GM19397 (cell line): ENCODE results near the gene GSTK1.

Experiments
- ATAC-seq: cut with Tn5 transposase; IDR thresholded peaks from one replicate; pipeline ENCODE4 v1.9.1; 2021; ENCODE audit warnings: mild to moderate bottlenecking, moderate library complexity; ENCODE audit not compliant: unreplicated experiment

GSTK1 gene

DNA sequence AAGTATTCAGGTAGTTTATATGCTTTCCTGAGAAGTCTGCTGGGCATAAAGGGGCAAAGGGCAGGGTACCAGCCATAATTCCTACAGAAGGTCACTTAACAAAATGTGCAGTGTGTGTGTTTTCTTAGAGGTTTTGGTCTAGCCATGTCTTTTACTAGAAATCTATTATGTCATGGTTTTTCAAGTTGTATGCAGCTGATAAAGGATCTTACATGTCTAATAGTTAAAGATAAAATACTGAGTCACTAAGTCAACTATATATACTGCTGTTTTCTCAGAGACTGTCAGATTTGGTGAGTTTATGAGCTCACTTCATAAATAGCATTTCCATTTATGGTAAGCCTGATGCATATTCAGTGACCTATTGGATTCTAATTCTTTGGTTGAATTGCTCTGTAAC, 32.6 kb downstream of the GSTK1 start:
- no peak for ATAC-seq

DNA sequence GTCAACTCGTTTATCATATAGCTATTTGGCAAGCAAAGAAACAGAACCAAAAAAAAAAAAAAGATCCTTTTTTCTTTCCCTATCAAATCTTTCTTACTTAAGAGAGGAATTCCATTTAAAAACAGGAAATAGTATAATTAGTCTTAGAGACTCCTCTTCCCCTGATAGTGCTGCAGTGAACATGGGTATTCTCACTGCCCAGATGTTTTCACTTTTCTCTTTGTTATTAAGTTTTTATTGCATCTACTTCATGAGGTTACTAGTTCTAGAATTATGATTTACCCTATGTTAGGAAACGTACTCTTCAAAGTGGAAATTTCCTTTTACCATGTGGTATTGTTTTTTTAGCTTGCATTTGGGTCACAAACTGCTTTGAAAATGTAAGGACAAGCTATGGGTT, 33.4 kb downstream of the GSTK1 start:
- no peak for ATAC-seq

DNA sequence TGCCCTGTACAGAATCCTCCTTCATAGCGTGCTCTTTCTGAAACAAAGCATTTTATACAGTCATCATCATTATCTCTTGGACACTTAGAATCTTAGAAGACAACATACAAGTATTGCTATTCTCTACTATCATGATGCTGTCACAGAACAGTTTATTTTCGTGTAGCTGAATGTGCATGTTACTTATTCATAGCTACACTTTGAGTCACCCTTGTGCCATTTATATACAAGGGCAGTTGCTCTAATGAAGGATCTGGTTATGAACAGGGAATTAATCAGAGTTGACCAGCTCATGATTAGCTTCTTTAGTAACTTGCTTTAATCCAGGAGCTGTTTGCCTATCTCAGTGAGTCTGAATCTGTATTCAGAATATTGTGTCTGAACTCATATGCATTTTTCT, 36.1 kb downstream of the GSTK1 start:
- ATAC-seq: no peak

DNA sequence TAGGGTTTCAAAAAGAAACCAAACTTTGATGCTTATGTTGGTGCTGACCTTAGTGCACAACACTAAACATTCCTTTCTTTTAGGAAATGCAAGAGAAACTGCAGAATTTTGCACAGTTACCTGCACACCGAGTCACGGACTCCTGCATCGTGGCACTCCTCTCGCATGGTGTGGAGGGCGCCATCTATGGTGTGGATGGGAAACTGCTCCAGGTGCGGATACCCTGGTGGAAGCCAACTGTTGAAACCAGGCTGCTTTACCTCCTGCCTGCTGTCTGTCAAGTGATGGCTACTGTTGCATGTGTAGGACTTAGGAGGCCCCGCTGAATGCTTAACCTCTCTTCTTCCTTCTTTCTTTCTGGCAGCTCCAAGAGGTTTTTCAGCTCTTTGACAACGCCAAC, 36.6 kb downstream of the GSTK1 start:
- no peak for ATAC-seq

DNA sequence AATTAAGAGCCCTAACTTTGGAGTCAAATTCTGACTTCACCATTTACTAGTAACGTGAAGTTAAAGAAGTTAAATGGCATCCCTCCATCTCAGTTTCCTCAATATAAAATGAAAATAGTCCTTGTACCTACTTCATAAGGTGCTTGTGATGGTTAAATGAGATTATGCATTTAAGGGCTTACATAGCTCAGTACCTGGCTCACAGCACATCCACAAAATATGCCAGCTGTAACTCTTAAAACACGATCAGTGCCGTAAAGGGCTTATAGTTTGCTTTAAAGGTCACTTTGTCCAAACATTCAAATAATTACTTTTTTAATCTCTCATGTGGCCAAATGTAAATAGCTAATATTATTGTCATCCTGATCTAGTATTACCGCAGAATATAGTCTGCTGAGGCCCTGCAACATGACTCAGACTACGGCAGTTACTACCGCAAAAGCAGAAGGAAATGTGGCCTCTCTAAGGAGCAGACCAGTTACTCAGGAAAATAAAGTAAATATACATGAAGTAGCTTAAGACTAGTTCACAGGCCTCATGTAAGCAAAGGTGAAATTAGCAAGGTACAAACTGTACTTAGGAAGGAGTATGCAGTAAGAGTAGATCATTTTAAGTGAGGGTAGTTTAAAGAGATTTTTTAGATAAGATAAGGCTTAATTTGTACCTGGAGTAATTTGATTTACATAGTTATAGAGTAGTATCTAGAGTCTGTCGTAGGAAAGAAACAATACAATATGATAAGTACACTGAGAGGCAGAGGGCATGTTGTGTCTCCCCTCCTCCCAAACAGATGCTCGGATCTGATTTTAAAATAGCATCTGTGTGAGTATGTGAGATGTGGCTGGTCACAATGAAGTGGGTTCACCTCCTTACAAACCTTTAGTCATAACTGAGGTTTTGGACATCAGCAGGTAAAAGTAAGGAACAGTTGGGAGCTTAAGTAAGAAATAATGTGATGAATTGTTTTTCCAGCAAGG, 38.0 kb downstream of the GSTK1 start:
- no peak for ATAC-seq

DNA sequence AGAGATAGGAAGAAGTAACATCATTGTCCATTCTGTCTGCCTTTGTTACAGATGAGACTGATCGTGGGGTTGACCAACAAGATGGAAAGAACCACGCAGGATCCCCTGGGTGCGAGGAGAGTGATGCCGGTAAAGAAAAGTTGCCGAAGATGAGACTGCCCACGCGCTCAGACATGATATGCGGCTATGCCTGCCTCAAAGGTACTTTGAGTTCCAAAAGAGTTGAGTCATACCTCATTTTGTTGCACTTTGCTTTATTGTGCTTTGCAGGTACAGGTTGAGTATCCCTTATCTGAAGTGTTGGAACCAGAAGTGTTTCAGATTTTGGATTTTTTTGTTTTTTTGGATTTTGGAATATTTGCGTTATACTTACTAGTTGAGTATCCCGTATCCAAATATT, 40.5 kb downstream of the GSTK1 start:
- ATAC-seq: no peak

DNA sequence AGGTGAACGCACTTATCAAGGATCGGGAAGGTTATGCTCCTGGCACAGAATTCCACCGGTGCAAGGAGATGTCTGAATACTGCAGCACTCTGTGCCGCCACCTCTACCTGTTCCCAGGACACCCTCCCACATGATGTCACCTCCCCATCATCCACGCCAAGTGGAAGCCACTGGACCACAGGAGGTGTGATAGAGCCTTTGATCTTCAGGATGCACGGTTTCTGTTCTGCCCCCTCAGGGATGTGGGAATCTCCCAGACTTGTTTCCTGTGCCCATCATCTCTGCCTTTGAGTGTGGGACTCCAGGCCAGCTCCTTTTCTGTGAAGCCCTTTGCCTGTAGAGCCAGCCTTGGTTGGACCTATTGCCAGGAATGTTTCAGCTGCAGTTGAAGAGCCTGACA, 41.7 kb downstream of the GSTK1 start:
- no peak for ATAC-seq

DNA sequence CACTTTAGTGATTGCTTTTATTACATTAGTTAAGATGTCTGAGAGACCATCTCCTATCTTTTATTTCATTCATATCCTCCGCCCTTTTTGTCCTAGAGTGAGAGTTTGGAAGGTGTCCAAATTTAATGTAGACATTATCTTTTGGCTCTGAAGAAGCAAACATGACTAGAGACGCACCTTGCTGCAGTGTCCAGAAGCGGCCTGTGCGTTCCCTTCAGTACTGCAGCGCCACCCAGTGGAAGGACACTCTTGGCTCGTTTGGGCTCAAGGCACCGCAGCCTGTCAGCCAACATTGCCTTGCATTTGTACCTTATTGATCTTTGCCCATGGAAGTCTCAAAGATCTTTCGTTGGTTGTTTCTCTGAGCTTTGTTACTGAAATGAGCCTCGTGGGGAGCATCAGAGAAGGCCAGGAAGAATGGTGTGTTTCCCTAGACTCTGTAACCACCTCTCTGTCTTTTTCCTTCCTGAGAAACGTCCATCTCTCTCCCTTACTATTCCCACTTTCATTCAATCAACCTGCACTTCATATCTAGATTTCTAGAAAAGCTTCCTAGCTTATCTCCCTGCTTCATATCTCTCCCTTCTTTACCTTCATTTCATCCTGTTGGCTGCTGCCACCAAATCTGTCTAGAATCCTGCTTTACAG, 42.3 kb downstream of the GSTK1 start:
- no peak for ATAC-seq

DNA sequence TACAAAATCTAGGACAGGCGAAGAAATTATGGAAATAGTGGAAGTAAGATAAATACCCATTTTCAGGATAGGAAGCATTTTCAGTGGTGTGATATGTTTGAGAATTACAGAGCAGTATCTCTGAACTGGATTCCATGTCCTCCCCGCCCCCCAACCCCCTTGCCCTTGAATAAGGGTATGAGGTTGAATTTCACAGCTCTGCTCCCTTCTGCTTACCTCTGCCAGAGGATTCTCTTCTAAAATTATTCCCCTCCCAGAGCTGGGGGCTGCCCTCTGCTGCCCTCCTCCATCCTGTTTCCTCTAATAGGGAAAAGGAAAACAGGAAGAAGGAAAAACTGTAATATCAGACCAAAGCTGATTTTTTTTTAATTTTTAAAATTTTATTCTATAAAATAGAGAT, 45.4 kb downstream of the GSTK1 start:
- ATAC-seq: no peak

DNA sequence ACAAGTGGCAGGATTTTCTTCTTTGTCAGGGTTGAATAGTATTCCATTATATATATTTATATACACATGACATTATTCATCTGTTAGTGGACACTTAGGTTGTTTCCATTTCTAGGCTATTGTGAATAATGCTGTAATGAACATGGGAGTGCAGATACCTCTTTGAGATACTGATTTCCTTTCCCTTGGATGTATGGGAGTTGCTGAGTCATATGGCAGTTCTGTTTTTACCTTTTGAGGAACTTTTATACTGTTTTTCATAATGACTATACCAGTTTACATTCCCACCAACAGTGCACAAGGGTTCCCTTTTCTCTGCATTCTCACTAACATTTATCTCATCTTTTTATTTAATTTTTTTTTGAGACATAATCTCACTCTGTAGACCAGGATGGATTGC, 50.9 kb downstream of the GSTK1 start:
- no peak for ATAC-seq

DNA sequence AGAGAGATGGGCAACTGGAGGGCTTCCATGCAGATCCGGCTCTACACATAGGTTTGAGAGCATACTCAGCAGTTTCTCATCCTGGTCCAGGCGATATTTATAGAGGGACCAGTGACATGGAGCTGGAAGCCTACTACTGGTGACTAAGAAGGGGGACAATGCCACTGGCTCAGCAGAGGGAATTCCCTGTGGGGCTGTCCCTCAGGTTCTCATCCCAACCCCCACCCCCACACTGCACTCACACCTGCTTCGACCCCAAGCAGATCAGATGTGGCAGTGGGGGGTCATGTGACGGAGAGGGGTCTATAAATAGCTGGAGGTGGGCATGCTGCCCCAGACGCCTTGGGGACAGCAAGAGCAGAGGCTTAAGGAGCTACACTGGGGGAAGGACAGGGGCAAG, 52.5 kb downstream of the GSTK1 start, which contains the start of gene CLCN1:
TSS of gene CLCN1 (plus strand) at position 336 of the 400 bp plus-strand sequence. CDS start 102 bp downstream, outside the sequence.
- ATAC-seq: no peak

DNA sequence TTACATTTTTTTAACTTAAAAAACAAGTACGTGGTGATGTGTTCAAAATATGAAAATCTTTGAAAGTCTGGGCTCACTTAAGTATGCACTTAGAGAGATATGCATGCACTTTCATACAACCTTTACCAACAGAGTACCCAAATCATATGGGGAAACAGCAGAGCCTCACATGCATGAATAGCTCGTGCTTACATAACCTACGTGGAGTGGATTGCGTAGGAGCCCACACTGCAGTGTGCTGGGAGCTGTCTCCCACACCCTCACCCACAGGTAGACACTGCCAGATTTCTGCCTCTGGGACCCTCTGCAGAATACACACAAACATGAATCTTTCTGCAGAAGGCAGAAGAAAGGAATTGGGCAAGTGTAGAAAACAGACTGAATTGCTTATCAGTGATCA, 53.3 kb downstream of the GSTK1 start:
- no peak for ATAC-seq

DNA sequence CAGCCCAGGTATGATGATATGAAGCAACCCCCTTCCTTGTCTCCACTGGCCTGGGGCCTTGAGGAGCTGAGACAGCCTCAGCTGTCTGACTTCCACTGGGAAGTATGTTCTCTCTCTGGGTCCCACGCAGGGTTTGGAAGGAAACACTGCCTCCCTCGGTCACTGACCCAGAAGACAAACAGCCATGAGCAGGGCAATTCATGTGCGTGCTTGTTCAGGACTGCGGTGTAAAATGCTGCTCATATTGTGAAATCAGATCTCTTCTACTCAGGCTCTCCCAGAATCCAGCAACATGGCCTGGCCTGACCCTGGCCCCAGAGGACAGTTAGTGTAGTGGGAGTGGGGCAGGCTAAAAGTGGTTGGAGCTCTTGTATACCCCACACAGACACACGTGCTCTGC, 55.4 kb downstream of the GSTK1 start:
- ATAC-seq: no peak
